Adrenal gland (tissue), 12 donors: Measurements from ENCODE around the gene TMEM120B. TPM values are rescaled to one million over a fixed set of nuclear protein-coding genes. Genes with fewer than 3 reads are reported as not detected.

ENCODE experiments used
- DNase-seq, 7 donors: peaks; one replicate each; pipeline ENCODE4 v3.0.0-alpha.2; 2019 to 2020
- H3K27ac ChIP-seq, 5 donors: fragments of 200-600 bp; sonication (generic) in 4 of 5; 1 replicate in 3 of 5; 2 replicates in 2 of 5; pipeline versions ENCODE4 v1.5.1 to v1.8.0; 2016 to 2020; ENCODE audit warnings: mild to moderate bottlenecking in 1 of 5
- H3K27me3 ChIP-seq: fragments of 200-600 bp; 2 replicates; pipeline ENCODE4 v1.8.0; 2021
- H3K36me3 ChIP-seq, 2 donors: fragments of 200-600 bp; replicated peaks in 1 of 2; 1 replicate in 1 of 2; 2 replicates in 1 of 2; pipeline versions ENCODE4 v1.5.1 to v1.8.0; 2018 to 2022
- H3K4me1 ChIP-seq, 2 donors: fragments of 200-600 bp; replicated peaks in 1 of 2; 1 replicate in 1 of 2; 2 replicates in 1 of 2; pipeline versions ENCODE4 v1.5.1 to v1.8.0; 2018 to 2021
- H3K4me3 ChIP-seq, 4 donors: fragments of 200-600 bp; sonication (generic) in 3 of 4; one replicate each; pipeline ENCODE4 v1.5.1; 2016 to 2018
- H3K9me3 ChIP-seq, 3 donors: fragments of 200-600 bp; sonication (generic) in 1 of 3; replicated peaks in 1 of 3; 1 replicate in 2 of 3; 2 replicates in 1 of 3; pipeline versions ENCODE4 v1.5.1 to v1.8.0; 2016 to 2021
- CTCF ChIP-seq, 6 experiments: fragments of 450-650 bp in 4 of 6; fragments of 200-600 bp in 2 of 6; sonication (generic) in 1 of 6; IDR thresholded peaks; 1 replicate in 5 of 6; 2 replicates in 1 of 6; pipeline versions ENCODE4 v1.5.1 to v1.8.0; 2016 to 2021; ENCODE audit warnings: antibody characterized with exemption in 6 of 6, mild to moderate bottlenecking in 2 of 6, moderate library complexity in 1 of 6
- POLR2A ChIP-seq, 2 donors: fragments of 450-650 bp; IDR thresholded peaks; one replicate each; pipeline ENCODE4 v1.6.1; 2017; ENCODE audit warnings: antibody characterized with exemption in 2 of 2, mild to moderate bottlenecking in 2 of 2, moderate library complexity in 1 of 2
- WGBS, 4 donors: extraction: QIAGEN DNeasy Blood & Tissue Kit in 2 of 4; methylation state at CpG; one replicate each; pipeline versions ENCODE4 v1.1.5 to v1.1.7; 2013 to 2017; 5-methylcytosine and 5-hydroxymethylcytosine counted together
- intact Hi-C, 2 donors: fragments of 100-400 bp; cut with DNase I; formaldehyde crosslinking; loops; one replicate each; pipeline versions ENCODE4 v1.14.1 to v1.15.0; 2022 to 2023
- polyA plus RNA-seq, 3 donors: library from polyadenylated mRNA; stranded (reverse); fragments of 200-250 nt in 2 of 3; fragments of 350-450 nt in 1 of 3; fragmentation: Illumina TruSeq in 1 of 3; extraction: RNeasy Lipid Tissue Mini Kit (QIAGEN cat#74804) in 1 of 3; gene quantifications; one replicate each; pipeline ENCODE4 v1.2.3, GENCODE V29; 2013 to 2014
- total RNA-seq, 9 donors: library from RNA; depleted of rRNA in 4 of 9; stranded (reverse); fragments of >200 nt in 4 of 9; fragments of 120-200 nt in 1 of 9; fragmentation: NEBNext Ultra II Directional in 1 of 9; extraction: Animal tissue kit (Norgen Biotek cat#: 25700) in 1 of 9; gene quantifications; one replicate each; pipeline versions ENCODE4 v1.1.0 to v1.2.4, GENCODE V29; 2013 to 2023
- donor health status: healthy with polysubstance abuse.
- donor health status: Bipolar disorder and iron deficiency.
- donor health status: DM: yes; HTN: yes; CAD: no.
- donor health status: DM: no; HTN: no; CAD: no.
- donor health status: DM: no; HTN: no; CAD: no.
- donor health status: DM: yes; HTN: yes; CAD: no.

Gene TMEM120B
- total and polyA plus RNA-seq, 12 donors, result 4.6 to 19.7 (median 8.7) TPM

DNA sequence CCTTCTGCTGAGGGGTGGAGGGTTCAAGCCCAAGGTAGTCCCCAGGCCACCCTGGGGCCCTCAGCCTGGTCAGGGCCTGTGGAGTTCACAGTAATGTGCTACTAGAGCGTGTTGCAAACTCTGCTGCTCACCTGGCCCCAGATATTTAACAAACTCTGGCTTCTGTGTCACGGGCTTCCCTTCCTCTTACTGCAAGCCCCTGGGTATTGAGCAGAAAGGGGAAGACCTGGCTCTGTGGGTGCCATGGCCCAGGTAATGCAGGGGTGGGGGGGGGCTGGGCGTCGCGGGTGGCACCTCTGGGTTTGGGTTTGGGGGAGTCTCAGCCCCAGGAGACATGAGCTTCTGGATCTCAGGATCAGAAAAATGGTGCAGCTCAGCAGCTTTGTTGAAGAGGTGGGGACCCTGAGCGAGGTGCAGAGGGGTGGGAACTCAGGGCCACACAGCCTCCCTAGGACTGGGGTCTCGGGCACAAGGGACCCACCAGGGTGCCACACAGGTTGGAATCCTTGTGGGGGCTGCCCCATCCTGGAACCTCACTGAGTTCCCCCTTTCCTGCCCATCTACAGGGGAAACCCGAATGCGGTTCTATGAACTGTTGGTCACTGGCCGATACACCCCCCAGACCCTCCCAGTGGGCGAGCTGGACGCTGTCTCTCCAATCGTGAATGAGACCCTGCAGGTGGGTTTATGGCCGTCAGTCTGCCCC is 95.2 kb downstream of the TMEM120B start:
- peaks cover 0 to 41% of the 10 kb centered on the region in 2 donors for H3K36me3 ChIP-seq
- H3K4me1 ChIP-seq, result peaks cover 35 to 48% of the 10 kb centered on the region in 2 donors
- no peak overlapping the region for H3K4me3 ChIP-seq
- no peaks in the 10 kb centered on the region for H3K9me3 ChIP-seq
- no peak for DNase-seq
- no peaks in the 10 kb centered on the region for H3K27me3 ChIP-seq
- TF ChIP-seq CTCF (IDR thresholded peaks at IDR 0.05) (no peak), POLR2A (IDR thresholded peaks at IDR 0.05) (no peak)
- intact Hi-C loops, result no loop called here
- H3K27ac ChIP-seq, result peak overlapping the region in 1 of 5 donors; percentile 100
- WGBS, 4 donors, result 76 to 89% (median 80%) methylated on average over 4 to 14 of the region's 14 CpGs

DNA sequence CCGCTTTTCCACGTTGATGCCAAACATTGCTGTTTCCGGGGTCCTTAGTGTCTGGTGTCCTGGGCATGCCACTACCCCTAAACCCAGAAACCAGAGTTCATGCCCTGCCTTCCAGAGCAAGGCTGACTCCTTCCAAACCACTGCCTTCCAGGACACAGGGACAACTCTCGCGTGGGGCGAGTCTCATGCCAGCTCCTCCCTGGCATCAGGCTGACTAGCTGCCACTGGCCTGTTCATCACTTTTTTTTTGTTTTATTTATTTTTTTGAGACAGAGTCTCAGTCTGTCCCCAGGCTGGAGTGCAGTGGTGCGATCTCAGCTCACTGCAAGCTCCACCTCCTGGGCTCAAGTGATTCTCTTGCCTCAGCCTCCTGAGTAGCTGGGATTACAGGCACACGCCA is 96.1 kb downstream of the TMEM120B start:
- no peak for TF ChIP-seq POLR2A (IDR thresholded peaks at IDR 0.05)
- TF ChIP-seq CTCF (IDR thresholded peaks at IDR 0.05), result no peak
- H3K27me3 ChIP-seq, result no peaks in the 10 kb centered on the region
- intact Hi-C loops, result no loop called here
- H3K36me3 ChIP-seq, result peaks cover 0 to 41% of the 10 kb centered on the region in 2 donors
- peaks cover 43 to 55% of the 10 kb centered on the region in 2 donors for H3K4me1 ChIP-seq
- no peak for DNase-seq
- no peaks in the 10 kb centered on the region for H3K9me3 ChIP-seq
- no peak overlapping the region for H3K4me3 ChIP-seq
- WGBS, 4 donors, result 81 to 88% (median 84%) methylated on average over 8 of the region's 8 CpGs
- H3K27ac ChIP-seq, result no peak overlapping the region

DNA sequence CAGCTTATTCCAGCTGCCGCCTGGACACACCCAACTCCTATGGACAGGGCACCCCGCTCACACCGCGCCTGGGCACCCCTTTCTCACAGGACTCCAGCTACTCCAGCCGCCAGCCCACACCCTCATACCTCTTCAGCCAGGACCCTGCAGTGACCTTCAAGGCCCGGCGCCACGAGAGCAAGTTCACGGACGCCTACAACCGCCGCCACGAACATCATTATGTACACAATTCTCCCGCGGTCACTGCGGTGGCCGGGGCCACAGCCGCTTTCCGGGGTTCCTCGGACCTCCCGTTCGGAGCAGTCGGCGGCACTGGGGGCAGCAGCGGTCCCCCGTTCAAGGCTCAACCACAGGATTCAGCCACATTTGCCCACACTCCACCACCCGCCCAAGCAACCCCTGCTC is 97.2 kb downstream of the TMEM120B start:
- Histone ChIP-seq H3K4me3 (no peak overlapping the region), H3K27ac (no peak overlapping the region), H3K9me3 (no peaks in the 10 kb centered on the region), H3K36me3 (peaks cover 0 to 45% of the 10 kb centered on the region in 2 donors), H3K4me1 (peaks cover 43 to 58% of the 10 kb centered on the region in 2 donors), H3K27me3 (no peaks in the 10 kb centered on the region)
- peak in 2 of 7 donors; percentile 9 to 28 for DNase-seq
- TF ChIP-seq CTCF (IDR thresholded peaks at IDR 0.05) (no peak), POLR2A (IDR thresholded peaks at IDR 0.05) (no peak)
- WGBS, 4 donors, result 84 to 90% (median 85%) methylated on average over 19 to 27 of the region's 27 CpGs
- intact Hi-C loops, result loop anchor here (2.0 to 10.0 kb wide), 3 partner anchors 13 to 78 kb away; partner anchors contain the start of gene PSMD9 (in 2 of the 2)

DNA sequence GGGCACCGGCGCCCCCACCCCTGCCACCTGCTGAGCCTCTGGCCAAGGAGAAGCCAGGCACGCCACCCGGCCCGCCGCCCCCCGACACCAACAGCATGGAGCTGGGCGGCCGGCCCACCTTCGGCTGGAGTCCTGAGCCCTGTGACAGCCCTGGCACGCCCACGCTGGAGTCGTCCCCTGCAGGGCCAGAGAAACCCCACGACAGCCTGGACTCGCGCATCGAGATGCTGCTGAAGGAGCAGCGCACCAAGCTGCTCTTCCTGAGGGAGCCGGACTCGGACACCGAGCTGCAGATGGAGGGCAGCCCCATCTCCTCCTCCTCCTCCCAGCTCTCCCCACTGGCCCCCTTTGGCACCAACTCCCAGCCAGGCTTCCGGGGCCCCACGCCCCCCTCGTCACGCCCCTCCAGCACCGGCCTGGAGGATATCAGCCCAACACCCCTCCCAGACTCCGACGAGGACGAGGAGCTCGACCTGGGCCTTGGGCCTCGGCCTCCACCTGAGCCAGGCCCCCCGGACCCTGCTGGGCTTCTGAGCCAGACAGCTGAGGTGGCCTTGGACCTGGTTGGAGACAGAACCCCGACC is 97.8 kb downstream of the TMEM120B start:
- H3K9me3 ChIP-seq, result no peaks in the 10 kb centered on the region
- 59 to 75% (median 67%) methylated on average over 12 to 33 of the region's 33 CpGs for WGBS, 4 donors
- H3K36me3 ChIP-seq, result peaks cover 0 to 51% of the 10 kb centered on the region in 2 donors
- TF ChIP-seq POLR2A (IDR thresholded peaks at IDR 0.05) (no peak), CTCF (IDR thresholded peaks at IDR 0.05) (no peak)
- H3K27ac ChIP-seq, result peak overlapping the region in 2 of 5 donors; percentile 82 to 85
- peaks cover 38 to 57% of the 10 kb centered on the region in 2 donors for H3K4me1 ChIP-seq
- intact Hi-C loops, result loop anchor here (2.0 to 10.0 kb wide), 3 partner anchors 14 to 77 kb away; partner anchors contain the start of gene PSMD9 (in 2 of the 2)
- H3K4me3 ChIP-seq, result no peak overlapping the region
- H3K27me3 ChIP-seq, result no peaks in the 10 kb centered on the region
- peak in 1 of 7 donors; percentile 20 for DNase-seq
